Stimulated activated CD8-positive, alpha-beta memory T cell treated with anti-CD3 and anti-CD28 coated beads, Interleukin-15, amount 100 ng/mL, for 4 hours (primary cell): ENCODE measurements around the gene NAA16.
A peak's percentile ranks its signal among the peaks of the same experiment; 100 is the strongest.
"Not testable (repeated sequence)": the region's sequence is repeated elsewhere in the genome, so short reads cannot be mapped to it uniquely, and the experiment has no call there.

Experiments
- DNase-seq, 2 donors: peaks; one replicate each; pipeline ENCODE4 v3.0.0-alpha.2; 2020; ENCODE audit warnings: low read depth in 2 of 2

The NAA16 gene

GRCh38 chr13:41310963-41311405, at the start of gene NAA16:
TSS of gene NAA16 (plus strand) at chr13:41311267. CDS start at chr13:41311529, 262 bp downstream.
- DNase-seq, result peak; percentile 94 to 96

- peak; percentile 58 to 68 for DNase-seq
Observed at GRCh38 chr13:41263261-41263971, 47.7 kb upstream of the NAA16 start, which contains the start of gene MTRF1. TSS of gene MTRF1 (minus strand) at chr13:41263576. CDS start at chr13:41260907, 2,669 bp downstream.

GRCh38 chr13:41267106-41267505, 44.0 kb upstream of the NAA16 start:
- no peak for DNase-seq

- DNase-seq, result no peak
Observed at GRCh38 chr13:41268764-41269163, 42.3 kb upstream of the NAA16 start.

- DNase-seq, result no peak
Observed at GRCh38 chr13:41271456-41272285, 39.4 kb upstream of the NAA16 start.

GRCh38 chr13:41273831-41274441, 37.1 kb upstream of the NAA16 start:
- no peak for DNase-seq

- no peak for DNase-seq
Observed at GRCh38 chr13:41274881-41275280, 36.2 kb upstream of the NAA16 start.

GRCh38 chr13:41276824-41277223, 34.2 kb upstream of the NAA16 start:
- DNase-seq, result no peak

GRCh38 chr13:41279156-41279555, 31.9 kb upstream of the NAA16 start:
- not testable (repeated sequence) for DNase-seq

GRCh38 chr13:41282129-41282571, 28.9 kb upstream of the NAA16 start:
- no peak for DNase-seq

- no peak for DNase-seq
Observed at GRCh38 chr13:41284512-41285288, 26.4 kb upstream of the NAA16 start.

GRCh38 chr13:41286370-41286769, 24.7 kb upstream of the NAA16 start:
- DNase-seq, result no peak

- DNase-seq, result no peak
Observed at GRCh38 chr13:41289463-41289881, 21.6 kb upstream of the NAA16 start.

GRCh38 chr13:41291246-41291645, 19.8 kb upstream of the NAA16 start:
- DNase-seq, result no peak

- DNase-seq, result no peak
Observed at GRCh38 chr13:41293272-41293671, 17.8 kb upstream of the NAA16 start.

- DNase-seq, result no peak
Observed at GRCh38 chr13:41294914-41295313, 16.2 kb upstream of the NAA16 start.

- DNase-seq, result no peak
Observed at GRCh38 chr13:41295973-41296372, 15.1 kb upstream of the NAA16 start.

GRCh38 chr13:41296879-41297646, 14.0 kb upstream of the NAA16 start:
- DNase-seq, result no peak

GRCh38 chr13:41299316-41300094, 11.6 kb upstream of the NAA16 start:
- no peak for DNase-seq

- no peak for DNase-seq
Observed at GRCh38 chr13:41302743-41303142, 8.3 kb upstream of the NAA16 start.
